GM11168 (cell line): ENCODE results near the gene BAG5.
"Not testable (repeated sequence)": the region's sequence is repeated elsewhere in the genome, so short reads cannot be mapped to it uniquely, and the experiment has no call there.

Source experiments
- in situ Hi-C: fragments of 300-500 bp; cut with MboI; formaldehyde crosslinking; loops from one replicate; pipeline ENCODE4 v1.12.0; 2022; ENCODE audit warnings: low sequenced_read_pairs; ENCODE audit not compliant: unreplicated experiment

BAG5 gene

GRCh38 chr14:103525430-103526246 is 36.8 kb downstream of the BAG5 start:
- in situ Hi-C loops, result not testable (repeated sequence)

DNA sequence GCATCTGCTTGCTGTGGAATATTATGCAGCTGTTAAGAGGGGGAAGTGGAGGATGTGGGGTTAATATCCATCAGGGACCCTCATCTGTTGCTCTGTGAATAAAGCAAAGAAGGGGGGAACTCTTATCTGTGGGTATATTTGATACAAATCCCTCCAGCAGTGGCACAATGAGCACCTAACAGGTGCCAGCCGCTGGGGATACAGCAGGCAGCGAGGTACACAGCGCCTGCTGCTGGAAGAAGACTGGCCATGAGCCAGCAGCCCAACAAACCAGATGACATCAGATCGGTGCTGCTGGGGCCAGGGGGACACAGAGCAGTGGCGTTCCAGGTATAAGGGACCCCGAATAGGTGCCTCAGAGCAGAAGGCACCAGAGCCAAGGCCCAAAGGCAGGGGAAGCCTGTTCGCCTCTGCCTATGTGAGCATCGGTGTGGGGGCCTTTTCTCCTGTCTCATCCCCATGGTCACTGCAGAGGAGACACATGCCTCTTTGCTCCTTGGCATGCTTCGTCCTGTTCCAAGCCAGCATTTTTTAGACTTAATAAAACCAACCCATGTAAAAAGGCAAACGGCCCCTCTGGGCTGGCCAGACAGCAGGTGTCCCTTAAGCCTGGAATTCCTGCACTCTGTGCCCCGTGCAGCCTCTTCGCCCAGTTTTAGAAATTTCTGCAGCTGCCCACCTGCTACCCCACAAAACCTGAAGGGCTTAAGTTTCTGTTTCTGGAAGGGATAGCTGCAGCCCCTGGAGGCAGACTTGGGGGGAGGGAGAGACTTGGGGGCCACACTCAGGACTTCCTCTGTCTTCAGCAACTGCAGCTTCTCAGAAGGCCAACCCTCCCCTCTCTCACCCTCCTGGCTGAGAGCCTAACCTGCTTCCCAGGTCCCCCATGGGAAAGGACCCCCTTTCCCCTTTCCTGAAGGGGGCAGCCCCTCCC is 38.2 kb downstream of the BAG5 start:
- in situ Hi-C loops, result no loop called here

DNA sequence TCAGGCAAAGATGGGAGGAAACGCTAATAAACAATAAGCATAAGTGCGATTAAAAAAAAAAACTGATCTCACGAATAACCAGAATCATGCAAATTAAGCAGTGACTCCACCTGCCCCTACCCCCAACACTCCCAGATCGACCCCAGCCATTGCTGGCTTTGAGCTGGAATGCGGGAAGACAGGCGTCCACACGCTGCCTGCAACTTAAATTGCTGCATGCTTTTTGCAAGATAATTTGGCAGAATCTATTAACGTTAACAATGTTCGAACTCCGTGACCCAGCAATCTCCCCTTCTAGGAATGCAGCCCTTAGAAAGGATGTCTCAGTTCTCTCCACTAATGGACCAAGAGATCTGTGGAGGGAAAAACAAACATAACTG is 38.9 kb downstream of the BAG5 start:
- in situ Hi-C loops, result no loop called here

GRCh38 chr14:103522649-103523574 is 39.5 kb downstream of the BAG5 start, which contains the start of gene CKB:
Gene CKB, minus strand, starts transcription at chr14:103522830. Its CDS starts 337 bp downstream, at chr14:103522493.
- in situ Hi-C loops, result no loop called here

- in situ Hi-C loops, result no loop called here
Measured at GRCh38 chr14:103521951-103522563, 40.4 kb downstream of the BAG5 start.

DNA sequence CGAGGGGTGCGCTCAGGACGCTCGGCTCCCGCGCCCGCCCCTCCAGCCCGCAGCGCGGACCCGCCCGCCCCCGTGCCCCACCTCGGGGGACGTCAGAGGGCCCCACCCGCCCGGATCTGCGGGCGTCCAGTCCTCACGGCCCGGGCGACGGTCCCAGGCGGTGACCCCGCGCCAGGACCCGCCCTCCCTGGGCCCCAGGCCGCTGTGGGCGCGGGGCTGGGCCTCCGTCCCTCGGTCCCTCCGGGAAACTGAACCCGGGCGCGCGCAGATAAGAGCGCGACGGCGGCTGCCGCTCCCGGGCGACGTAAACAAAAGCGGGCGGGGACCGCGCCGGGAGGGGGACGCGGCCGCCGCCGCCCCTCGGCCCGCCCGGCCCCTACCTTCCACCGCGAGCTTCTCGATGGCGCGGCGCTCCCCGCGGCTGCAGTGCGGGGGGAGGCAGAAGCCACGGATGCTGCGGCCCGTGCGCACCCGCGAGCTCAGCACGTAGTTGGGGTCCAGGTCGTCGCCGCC is 41.0 kb downstream of the BAG5 start:
- in situ Hi-C loops, result no loop called here

DNA sequence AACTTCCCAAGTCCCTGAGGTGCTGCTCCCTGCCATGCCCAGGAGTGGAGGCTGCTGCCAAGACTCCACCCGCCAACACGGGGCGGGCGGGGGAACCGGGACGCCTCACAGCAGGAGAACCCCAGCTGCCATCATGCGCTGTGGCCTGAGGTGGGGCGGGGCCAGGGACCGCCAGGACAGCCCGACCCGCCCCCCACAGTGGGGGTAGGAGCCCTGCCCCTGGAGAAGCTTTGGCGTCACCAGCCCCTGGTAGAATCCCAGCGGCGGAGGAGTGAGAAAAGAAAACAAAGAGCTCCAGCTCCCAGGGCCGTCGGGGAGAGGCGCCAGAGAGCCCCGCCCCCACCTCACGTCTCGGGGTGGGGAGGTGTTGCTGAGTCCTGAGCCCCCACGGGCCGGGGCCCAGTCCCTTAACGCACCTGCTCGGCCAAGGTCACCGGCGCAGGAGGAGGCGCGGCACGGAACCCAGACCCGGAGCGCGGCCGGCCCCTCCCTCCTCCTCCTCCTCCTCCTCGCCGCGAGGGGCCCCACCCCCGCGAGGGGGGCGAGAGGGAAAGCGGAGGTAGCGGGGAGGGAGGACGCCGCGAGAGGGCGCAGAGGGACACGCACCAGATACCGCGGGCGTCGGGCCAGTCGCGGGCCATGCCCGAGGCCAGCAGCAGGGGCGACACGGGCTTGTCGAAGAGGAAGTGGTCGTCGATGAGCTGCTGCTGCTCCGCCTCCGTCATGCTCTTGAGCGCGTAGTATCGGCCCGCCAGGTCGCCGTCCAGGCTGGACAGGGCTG is 41.6 kb downstream of the BAG5 start:
- in situ Hi-C loops, result no loop called here

- in situ Hi-C loops, result no loop called here
Measured at GRCh38 chr14:103520269-103520656, 42.2 kb downstream of the BAG5 start.

GRCh38 chr14:103519837-103520212 is 42.6 kb downstream of the BAG5 start:
- in situ Hi-C loops, result no loop called here

GRCh38 chr14:103519043-103519836 is 43.2 kb downstream of the BAG5 start:
- in situ Hi-C loops, result no loop called here

DNA sequence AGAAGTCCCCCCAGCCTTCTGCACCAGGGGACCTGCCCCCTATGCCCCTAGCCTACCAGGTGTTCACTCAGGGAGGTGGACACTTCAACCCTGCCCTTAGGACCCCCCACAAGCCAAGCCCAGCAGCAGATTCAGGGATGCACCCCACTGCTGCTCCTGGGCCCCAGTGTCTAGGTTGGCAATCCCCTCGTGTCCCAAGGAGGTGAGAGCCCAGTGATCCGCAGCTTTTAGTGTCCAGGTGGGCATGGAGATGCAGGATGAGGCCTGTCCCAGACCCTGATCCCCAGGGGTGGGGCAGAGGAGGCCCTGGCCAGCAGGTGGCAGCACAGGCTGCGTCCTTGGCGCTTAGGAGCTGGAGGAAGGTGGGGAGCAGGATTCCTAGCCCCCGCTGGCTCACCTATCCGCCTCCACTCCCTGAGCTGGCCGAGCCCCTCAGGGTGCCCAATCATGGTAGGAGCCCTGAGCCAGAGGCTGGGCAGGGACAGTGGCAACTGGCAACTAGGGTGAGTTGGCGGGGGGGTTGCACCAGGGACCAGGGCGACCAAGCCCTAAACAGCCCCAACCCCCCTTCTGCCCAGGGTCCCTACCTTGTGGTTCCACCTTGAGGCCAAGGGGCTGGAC is 43.9 kb downstream of the BAG5 start:
- in situ Hi-C loops, result no loop called here

GRCh38 chr14:103517721-103518421 is 44.6 kb downstream of the BAG5 start:
- in situ Hi-C loops, result no loop called here

GRCh38 chr14:103517174-103517566 is 45.3 kb downstream of the BAG5 start:
- in situ Hi-C loops, result no loop called here

GRCh38 chr14:103516426-103517173 is 45.9 kb downstream of the BAG5 start:
- in situ Hi-C loops, result no loop called here

GRCh38 chr14:103514596-103515421 is 47.6 kb downstream of the BAG5 start:
- in situ Hi-C loops, result no loop called here
